ENCODE data around the gene NATD1. TPM values are rescaled to one million over a fixed set of nuclear protein-coding genes. Genes with fewer than 3 reads are reported as not detected.

Gene NATD1
- total RNA-seq, 4 donors from 2014 or later = 2.4 to 5.1 (median 3.2) TPM

DNA sequence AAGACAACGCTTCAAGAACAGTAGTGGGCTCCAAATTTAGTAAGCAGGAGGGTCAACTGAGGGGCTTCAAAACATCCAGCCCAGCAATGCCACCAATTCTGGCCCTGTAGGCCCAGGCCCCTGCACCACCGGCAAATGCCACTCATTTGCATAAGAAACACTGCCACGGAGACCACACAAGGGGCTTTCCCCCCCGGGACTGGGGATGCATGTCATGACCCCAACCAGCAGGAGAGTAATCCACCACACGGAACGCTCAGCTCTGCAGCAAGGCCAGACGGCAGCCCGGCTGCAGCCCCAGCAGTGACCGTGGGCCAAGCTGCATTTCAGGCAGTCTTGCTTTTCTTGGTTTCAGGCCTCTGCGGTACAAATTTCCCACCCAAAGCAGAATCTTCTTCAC lies 53.4 kb downstream of the NATD1 start:
- Histone ChIP-seq H3K9me3 (no peaks in the 10 kb centered on the region), H3K36me3 (peaks cover 0 to 43% (median 7%) of the 10 kb centered on the region in 3 donors), H3K27me3 (no peaks in the 10 kb centered on the region), H3K4me3 (no peak overlapping the region), H3K27ac (peak overlapping the region in 2 of 4 donors; percentile 28 to 78), H3K4me1 (peaks cover 40 to 99% (median 56%) of the 10 kb centered on the region in 3 donors)
- WGBS, 2 donors = 69 to 100% methylated on average over 1 to 8 of the region's 10 CpGs
- no peak for TF ChIP-seq POLR2A (IDR thresholded peaks at IDR 0.05)
- TF ChIP-seq, protein P1, sequence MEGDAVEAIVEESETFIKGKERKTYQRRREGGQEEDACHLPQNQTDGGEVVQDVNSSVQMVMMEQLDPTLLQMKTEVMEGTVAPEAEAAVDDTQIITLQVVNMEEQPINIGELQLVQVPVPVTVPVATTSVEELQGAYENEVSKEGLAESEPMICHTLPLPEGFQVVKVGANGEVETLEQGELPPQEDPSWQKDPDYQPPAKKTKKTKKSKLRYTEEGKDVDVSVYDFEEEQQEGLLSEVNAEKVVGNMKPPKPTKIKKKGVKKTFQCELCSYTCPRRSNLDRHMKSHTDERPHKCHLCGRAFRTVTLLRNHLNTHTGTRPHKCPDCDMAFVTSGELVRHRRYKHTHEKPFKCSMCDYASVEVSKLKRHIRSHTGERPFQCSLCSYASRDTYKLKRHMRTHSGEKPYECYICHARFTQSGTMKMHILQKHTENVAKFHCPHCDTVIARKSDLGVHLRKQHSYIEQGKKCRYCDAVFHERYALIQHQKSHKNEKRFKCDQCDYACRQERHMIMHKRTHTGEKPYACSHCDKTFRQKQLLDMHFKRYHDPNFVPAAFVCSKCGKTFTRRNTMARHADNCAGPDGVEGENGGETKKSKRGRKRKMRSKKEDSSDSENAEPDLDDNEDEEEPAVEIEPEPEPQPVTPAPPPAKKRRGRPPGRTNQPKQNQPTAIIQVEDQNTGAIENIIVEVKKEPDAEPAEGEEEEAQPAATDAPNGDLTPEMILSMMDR (IDR thresholded peaks at IDR 0.05) = no peak
- DNase-seq = no peak
- intact Hi-C loops (cut with DNase I) = no loop called here

DNA sequence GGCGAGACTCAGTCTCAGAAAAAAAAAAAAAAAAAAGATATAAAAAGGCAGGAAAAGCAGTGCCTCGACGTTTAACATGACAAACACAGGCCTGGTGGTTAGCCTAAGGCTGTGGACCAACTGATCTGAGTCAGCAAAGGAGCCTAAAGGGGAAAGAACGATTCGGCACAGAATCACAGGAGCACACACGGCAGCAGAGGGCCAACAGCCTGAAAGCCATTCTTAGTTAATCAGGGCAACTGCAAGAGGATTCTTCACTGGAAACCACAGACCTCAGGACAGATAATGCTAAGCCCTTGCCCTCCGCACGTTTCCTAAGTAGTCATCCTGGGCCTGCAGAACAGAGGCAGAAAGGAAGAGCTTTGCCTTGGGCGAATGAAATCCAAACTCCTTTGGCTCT lies 53.9 kb downstream of the NATD1 start:
- intact Hi-C loops (cut with DNase I) = no loop called here
- TF ChIP-seq, protein P1 (IDR thresholded peaks at IDR 0.05) = no peak
- DNase-seq = no peak
- Histone ChIP-seq H3K27me3 (no peaks in the 10 kb centered on the region), H3K4me3 (no peak overlapping the region), H3K36me3 (peaks cover 0 to 43% (median 7%) of the 10 kb centered on the region in 3 donors), H3K4me1 (peaks cover 46 to 99% (median 60%) of the 10 kb centered on the region in 3 donors), H3K27ac (peak overlapping the region in 2 of 4 donors; percentile 28 to 78), H3K9me3 (no peaks in the 10 kb centered on the region)
- WGBS, 2 donors = 27 to 36% methylated on average over 8 of the region's 9 CpGs

DNA sequence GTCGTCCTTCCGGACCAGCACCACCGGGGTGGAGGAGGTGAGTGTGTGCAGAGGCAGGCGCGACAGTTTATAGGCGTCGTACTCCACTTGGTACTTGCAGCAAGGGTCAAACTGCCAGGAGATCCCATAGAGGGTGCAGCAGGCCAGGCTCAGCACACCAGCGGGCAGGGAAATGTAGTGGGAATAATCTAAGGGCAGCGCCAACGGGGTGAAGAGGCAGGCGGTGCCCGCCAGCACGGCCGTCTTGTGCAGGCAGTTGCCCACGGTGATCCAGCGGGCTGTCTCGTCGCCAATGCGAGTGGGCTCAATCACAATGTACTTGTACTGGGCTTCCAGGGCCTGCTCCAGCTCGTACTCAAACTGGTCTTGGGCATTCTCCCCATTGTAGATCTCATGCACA lies 54.8 kb downstream of the NATD1 start:
- intact Hi-C loops (cut with DNase I) = no loop called here
- no peak for DNase-seq
- H3K27ac ChIP-seq = no peak overlapping the region
- WGBS, 2 donors = 84 to 100% methylated on average over 1 to 17 of the region's 20 CpGs
- H3K27me3 ChIP-seq = no peaks in the 10 kb centered on the region
- TF ChIP-seq, protein P1 (IDR thresholded peaks at IDR 0.05) = no peak
- no peak for TF ChIP-seq POLR2A (IDR thresholded peaks at IDR 0.05)
- H3K4me1 ChIP-seq = peaks cover 49 to 100% (median 61%) of the 10 kb centered on the region in 3 donors
- H3K4me3 ChIP-seq = no peak overlapping the region
- peaks cover 0 to 41% (median 7%) of the 10 kb centered on the region in 3 donors for H3K36me3 ChIP-seq
- H3K9me3 ChIP-seq = no peaks in the 10 kb centered on the region

DNA sequence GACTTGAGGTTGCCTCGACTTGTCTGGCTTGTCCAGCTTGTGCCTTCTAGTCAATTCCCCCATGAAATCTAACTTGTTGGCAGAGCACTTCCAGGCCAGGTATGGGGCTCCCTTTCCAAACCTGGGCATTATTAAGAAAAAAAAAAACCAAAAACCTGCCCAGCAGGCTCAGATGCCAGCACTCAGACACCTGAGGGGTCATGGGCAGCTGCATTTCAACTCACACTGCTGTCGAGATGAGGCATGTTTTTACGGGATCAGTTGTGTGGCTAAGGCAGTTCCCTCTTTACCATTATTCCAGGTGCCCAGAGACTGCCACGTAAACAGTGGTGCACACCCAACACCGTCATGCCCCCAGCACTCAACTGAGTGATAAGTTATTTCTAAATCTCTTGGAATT lies 57.1 kb downstream of the NATD1 start:
- WGBS, 2 donors = 38 to 41% methylated on average over 3 to 5 of the region's 5 CpGs
- H3K36me3 ChIP-seq = peaks cover 0 to 42% (median 7%) of the 10 kb centered on the region in 3 donors
- intact Hi-C loops (cut with DNase I) = no loop called here
- TF ChIP-seq POLR2A (IDR thresholded peaks at IDR 0.05) = no peak
- TF ChIP-seq, protein P1 (IDR thresholded peaks at IDR 0.05) = no peak
- peaks cover 30 to 83% (median 49%) of the 10 kb centered on the region in 3 donors for H3K4me1 ChIP-seq
- peak overlapping the region; percentile 16 to 78 (median 63) for H3K27ac ChIP-seq
- DNase-seq = no peak
- no peaks in the 10 kb centered on the region for H3K9me3 ChIP-seq
- no peaks in the 10 kb centered on the region for H3K27me3 ChIP-seq
- H3K4me3 ChIP-seq = no peak overlapping the region

DNA sequence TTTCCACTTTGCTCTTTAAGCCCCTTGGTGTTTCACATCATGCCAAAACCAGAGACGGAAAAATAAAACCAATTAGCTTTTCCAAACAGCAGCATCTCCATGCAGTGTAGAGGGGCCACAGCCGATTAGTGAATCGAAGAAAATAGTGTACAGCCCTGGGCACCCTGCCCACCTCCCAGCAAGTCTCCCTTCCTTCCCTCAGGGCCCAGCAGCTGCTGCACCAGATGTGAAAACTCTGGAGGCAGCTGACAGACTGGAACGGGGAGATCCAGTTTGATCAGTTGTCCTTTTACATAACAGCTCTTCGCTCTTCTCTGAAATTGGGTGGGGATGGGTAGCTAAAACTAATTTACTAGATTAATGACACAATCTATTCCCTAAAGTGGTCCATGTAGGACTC lies 58.5 kb downstream of the NATD1 start:
- Histone ChIP-seq H3K4me1 (peaks cover 18 to 69% (median 37%) of the 10 kb centered on the region in 3 donors), H3K36me3 (peaks cover 0 to 54% (median 7%) of the 10 kb centered on the region in 3 donors), H3K4me3 (no peak overlapping the region), H3K27ac (peak overlapping the region in 3 of 4 donors; percentile 31 to 78 (median 66)), H3K27me3 (no peaks in the 10 kb centered on the region), H3K9me3 (no peaks in the 10 kb centered on the region)
- no peak for TF ChIP-seq POLR2A (IDR thresholded peaks at IDR 0.05)
- TF ChIP-seq, protein P1 (IDR thresholded peaks at IDR 0.05) = no peak
- 15 to 26% methylated on average over 5 of the region's 5 CpGs for WGBS, 2 donors
- DNase-seq = no peak
- intact Hi-C loops (cut with DNase I) = no loop called here
